Measurements from ENCODE around the gene TBX19.

Gene TBX19

DNA sequence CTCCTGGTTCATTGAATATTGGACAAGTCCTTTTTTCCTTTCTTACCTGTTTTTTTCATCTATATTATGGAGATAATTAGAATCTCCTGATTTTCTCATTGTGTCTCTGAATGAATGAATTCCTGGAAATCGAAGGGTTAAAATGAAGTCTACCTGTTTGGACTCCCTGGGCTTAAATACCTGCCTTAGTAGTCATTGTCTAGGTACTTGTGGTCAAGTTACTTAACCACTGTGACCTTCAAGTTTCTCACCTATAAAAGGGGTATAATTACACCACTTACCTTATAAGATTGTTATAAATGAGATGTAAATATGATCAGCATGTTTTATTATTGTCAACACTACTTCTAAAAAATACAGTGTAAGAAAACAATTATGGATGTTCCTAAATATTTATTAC is 9.0 kb upstream of the TBX19 start:
- DNase-seq (ENCODE audit: low spot score), result no peak
- in situ Hi-C loops (cut with MboI; ENCODE audit: low pct_unique_long_range_greater_than_20kb, low sequenced_read_pairs, unreplicated experiment), result no loop called here
- TF ChIP-seq, protein P1, sequence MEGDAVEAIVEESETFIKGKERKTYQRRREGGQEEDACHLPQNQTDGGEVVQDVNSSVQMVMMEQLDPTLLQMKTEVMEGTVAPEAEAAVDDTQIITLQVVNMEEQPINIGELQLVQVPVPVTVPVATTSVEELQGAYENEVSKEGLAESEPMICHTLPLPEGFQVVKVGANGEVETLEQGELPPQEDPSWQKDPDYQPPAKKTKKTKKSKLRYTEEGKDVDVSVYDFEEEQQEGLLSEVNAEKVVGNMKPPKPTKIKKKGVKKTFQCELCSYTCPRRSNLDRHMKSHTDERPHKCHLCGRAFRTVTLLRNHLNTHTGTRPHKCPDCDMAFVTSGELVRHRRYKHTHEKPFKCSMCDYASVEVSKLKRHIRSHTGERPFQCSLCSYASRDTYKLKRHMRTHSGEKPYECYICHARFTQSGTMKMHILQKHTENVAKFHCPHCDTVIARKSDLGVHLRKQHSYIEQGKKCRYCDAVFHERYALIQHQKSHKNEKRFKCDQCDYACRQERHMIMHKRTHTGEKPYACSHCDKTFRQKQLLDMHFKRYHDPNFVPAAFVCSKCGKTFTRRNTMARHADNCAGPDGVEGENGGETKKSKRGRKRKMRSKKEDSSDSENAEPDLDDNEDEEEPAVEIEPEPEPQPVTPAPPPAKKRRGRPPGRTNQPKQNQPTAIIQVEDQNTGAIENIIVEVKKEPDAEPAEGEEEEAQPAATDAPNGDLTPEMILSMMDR (IDR thresholded peaks at IDR 0.05; ENCODE audit: extremely low read depth, insufficient read depth, missing control alignments), result no peak

DNA sequence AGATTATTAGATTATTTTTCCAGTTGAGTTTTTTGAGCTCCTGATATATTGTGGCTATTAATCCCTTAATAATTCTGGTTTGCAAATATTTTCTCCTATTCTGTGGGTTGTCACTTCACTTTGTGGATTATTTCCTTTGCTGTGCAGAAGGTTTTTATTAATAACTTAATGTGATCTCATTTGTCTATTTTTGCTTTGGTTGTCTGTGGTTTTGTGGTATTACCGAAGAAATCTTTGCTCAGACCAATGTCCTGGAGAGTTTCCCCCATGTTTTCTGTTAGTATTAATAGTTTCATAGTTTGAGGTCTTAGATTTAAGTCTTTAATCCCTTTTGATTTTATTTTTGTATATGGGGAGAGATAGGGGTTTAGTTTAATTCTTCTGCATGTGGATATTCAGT is 7.1 kb upstream of the TBX19 start:
- no peak for DNase-seq (ENCODE audit: low spot score)
- in situ Hi-C loops (cut with MboI; ENCODE audit: low pct_unique_long_range_greater_than_20kb, low sequenced_read_pairs, unreplicated experiment), result no loop called here
- TF ChIP-seq, protein P1 (IDR thresholded peaks at IDR 0.05; ENCODE audit: extremely low read depth, insufficient read depth, missing control alignments), result no peak

DNA sequence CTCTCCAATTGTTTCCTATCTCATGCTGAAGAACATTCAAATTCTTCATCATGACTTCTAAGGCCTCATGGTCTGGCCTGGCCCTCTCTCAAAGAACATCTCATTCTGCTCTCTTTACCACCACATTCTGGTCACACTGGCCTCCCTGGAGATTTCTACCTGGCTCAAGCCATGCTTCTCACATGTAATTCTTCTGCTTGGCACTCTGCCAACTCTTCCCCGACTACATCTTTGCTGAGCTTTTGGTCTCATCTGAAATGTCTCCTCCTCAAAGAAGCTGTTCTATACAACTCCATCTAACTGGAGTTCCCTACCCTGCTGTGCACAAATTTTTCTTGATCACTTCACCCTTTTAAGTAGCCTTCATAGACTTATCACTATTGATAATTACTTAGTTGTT is 1.4 kb upstream of the TBX19 start:
- in situ Hi-C loops (cut with MboI; ENCODE audit: low pct_unique_long_range_greater_than_20kb, low sequenced_read_pairs, unreplicated experiment), result no loop called here
- no peak for DNase-seq (ENCODE audit: low spot score)
- TF ChIP-seq, protein P1 (IDR thresholded peaks at IDR 0.05; ENCODE audit: extremely low read depth, insufficient read depth, missing control alignments), result no peak

DNA sequence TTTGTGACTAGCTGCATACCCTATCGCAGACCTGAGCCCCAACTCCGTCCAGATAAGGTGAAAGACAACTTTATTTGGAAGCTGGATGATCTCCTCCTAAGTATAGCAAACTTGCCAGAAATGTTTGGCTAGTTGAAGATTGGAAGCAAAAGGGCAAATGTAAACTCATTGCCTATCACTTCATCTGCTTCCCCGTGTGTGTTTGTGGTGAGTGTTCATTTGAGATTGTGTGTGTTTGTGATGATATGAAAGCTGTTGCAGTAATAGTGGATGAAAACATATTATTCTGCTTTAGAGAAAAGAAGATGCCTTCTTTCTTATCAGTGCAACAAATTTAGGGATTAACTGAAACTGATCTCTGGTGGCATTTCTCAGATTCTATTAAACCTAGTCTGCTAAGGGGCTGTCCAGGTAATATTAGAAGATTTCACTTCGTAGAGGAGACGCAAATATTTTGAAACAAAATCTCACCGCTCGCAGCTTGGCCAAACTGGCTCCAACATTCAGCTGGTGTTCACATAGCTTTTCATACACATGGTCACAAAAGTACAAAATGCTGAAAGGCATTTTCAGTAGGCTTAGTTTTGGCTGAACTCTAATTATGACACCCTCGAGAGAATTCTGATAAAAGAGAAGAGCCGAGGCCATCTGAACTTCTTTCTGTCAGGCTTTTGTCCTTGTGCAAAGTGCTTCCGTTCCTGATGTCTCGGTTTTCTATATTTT is 1.1 kb downstream of the TBX19 start:
- in situ Hi-C loops (cut with MboI; ENCODE audit: low pct_unique_long_range_greater_than_20kb, low sequenced_read_pairs, unreplicated experiment), result no loop called here
- TF ChIP-seq, protein P1 (IDR thresholded peaks at IDR 0.05; ENCODE audit: extremely low read depth, insufficient read depth, missing control alignments), result no peak

DNA sequence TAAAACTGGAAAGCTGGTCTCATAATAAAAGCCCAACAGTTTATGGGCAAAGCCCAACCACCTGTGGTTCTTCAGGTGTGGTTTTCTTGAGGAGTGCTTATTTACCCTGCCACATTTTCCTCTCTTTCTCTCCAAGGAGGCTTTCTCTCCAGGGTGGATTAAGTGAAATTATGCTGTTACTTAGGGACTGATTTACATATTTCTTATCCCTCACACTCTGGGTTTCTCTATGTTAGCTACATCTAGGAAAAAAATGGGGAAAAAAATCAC is 4.8 kb downstream of the TBX19 start:
- DNase-seq (ENCODE audit: low spot score), result no peak
- in situ Hi-C loops (cut with MboI; ENCODE audit: low pct_unique_long_range_greater_than_20kb, low sequenced_read_pairs, unreplicated experiment), result no loop called here
- TF ChIP-seq, protein P1 (IDR thresholded peaks at IDR 0.05; ENCODE audit: extremely low read depth, insufficient read depth, missing control alignments), result no peak

More for the DNA sequence above, 1.1 kb downstream of the TBX19 start:
- DNase-seq (ENCODE audit: low spot score), result no peak

DNA sequence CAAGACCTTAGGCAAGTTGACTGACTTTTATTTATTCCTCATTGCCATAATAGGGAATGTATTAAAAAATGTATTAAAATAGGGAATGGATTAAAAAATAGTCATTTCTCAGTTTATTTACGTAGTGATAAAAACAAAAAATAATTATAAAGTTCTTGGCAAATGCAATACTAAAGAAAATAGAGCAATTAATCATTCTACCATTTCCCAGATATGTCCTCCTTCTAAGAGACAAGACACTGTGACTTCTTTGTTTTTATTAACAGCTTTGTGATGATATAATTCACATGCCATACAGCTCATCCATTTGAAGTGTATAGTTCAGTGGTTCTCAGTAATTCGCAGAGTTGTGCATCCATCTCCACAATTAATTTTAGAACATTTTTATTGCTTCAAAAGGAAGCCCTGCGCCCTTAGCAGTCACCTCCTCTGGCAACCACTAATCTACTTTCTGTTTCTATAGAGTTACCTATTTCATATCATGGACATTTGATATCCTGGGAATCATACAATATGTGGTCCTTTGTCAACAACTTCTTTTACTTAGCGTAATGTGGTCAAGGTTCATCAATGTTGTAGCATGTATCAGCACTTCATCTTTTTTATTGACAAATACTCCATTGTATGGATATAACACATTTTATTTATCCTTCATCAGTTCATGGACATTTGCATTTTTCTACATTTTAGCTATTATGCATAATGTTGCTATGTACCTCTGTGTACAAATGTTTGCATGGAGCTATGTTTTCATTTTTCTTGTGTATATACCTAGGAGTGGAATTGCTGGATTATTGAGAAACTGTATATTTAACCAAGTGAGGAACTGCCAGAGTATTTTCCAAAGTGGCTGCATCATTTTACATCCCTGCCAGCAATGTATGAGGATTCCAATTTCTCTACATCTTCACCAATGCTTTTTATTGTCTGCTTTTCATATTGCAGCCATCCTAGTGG is 5.6 kb downstream of the TBX19 start:
- TF ChIP-seq, protein P1 (IDR thresholded peaks at IDR 0.05; ENCODE audit: extremely low read depth, insufficient read depth, missing control alignments), result no peak
- in situ Hi-C loops (cut with MboI; ENCODE audit: low pct_unique_long_range_greater_than_20kb, low sequenced_read_pairs, unreplicated experiment), result no loop called here
- no peak for DNase-seq (ENCODE audit: low spot score)

Measured in GM13977 (cell line).